HEK293 (cell line): ENCODE data around the gene PIM1.

Source experiments
- CTCF ChIA-PET: fragments of 350-600 bp; formaldehyde crosslinking; extraction: SDS; loops from one replicate; lab custom pipeline; 2021; ENCODE audit warnings: antibody characterized with exemption; lab: Yijun Ruan, JAX
- POLR2A ChIA-PET: fragments of 300-600 bp; formaldehyde crosslinking; extraction: SDS; loops from one replicate; lab custom pipeline; 2020; ENCODE audit warnings: antibody characterized with exemption, inconsistent platforms; lab: Yijun Ruan, JAX
- H3K27ac ChIP-seq: fragments of 200-500 bp; sonication (Bioruptor generic); 2 replicates; pipeline ENCODE4 v1.5.1; 2014; ENCODE audit warnings: low read depth, low read length, control low read depth, inconsistent platforms; ENCODE audit errors: extremely low read depth
- H3K36me3 ChIP-seq, 2 experiments: fragments of 200-500 bp in 1 of 2; sonication (Bioruptor generic) in 1 of 2; 1 replicate in 1 of 2; 2 replicates in 1 of 2; pipeline ENCODE4 v1.5.1; 2014 to 2017; ENCODE audit warnings: inconsistent platforms in 2 of 2, low read length in 2 of 2; ENCODE audit not compliant: control insufficient read depth in 2 of 2, insufficient read depth in 1 of 2
- H3K4me1 ChIP-seq: fragments of 200-500 bp; sonication (Bioruptor generic); 2 replicates; pipeline ENCODE4 v1.5.1; 2014; ENCODE audit warnings: mild to moderate bottlenecking, low read length, inconsistent platforms; ENCODE audit not compliant: control insufficient read depth, insufficient read depth
- H3K4me3 ChIP-seq: 2 replicates; pipeline ENCODE4 v1.5.1; 2011; ENCODE audit warnings: low read depth, mild to moderate bottlenecking, control low read depth, low read length, moderate library complexity
- H3K9me3 ChIP-seq: fragments of 200-500 bp; sonication (Bioruptor generic); 2 replicates; pipeline ENCODE4 v1.5.1; 2014; ENCODE audit warnings: low read depth, low read length, inconsistent platforms; ENCODE audit not compliant: control insufficient read depth, insufficient read depth
- BCL11A ChIP-seq: fragments of 450-650 bp; formaldehyde crosslinking; IDR thresholded peaks from 2 replicates; pipeline ENCODE4 v1.5.1; 2016; ENCODE audit warnings: low read depth, missing biosample characterization, missing genetic modification characterization
- CTCF ChIP-seq: fragments of 450-650 bp; formaldehyde crosslinking; IDR thresholded peaks from 2 replicates; pipeline ENCODE4 v1.5.1; 2016; ENCODE audit warnings: missing biosample characterization, missing genetic modification characterization
- GLIS1 ChIP-seq: fragments of 450-650 bp; formaldehyde crosslinking; IDR thresholded peaks from 2 replicates; pipeline ENCODE4 v1.5.1; 2016; ENCODE audit warnings: missing biosample characterization, missing genetic modification characterization
- KLF8 ChIP-seq: fragments of 450-650 bp; formaldehyde crosslinking; IDR thresholded peaks from 2 replicates; pipeline ENCODE4 v1.5.1; 2016; ENCODE audit warnings: missing biosample characterization, missing genetic modification characterization
- MEIS1 ChIP-seq: sonication (generic); formaldehyde crosslinking; IDR thresholded peaks from 2 replicates; pipeline ENCODE4 v1.8.1; 2022; ENCODE audit warnings: missing genetic modification reagents, mild to moderate bottlenecking, borderline replicate concordance
- MZF1 ChIP-seq: fragments of 450-650 bp; formaldehyde crosslinking; IDR thresholded peaks from 2 replicates; pipeline ENCODE4 v1.5.1; 2017; ENCODE audit warnings: missing biosample characterization, missing genetic modification characterization, borderline replicate concordance
- OSR2 ChIP-seq: fragments of 450-650 bp; formaldehyde crosslinking; IDR thresholded peaks from 2 replicates; pipeline ENCODE4 v1.5.1; 2016; ENCODE audit warnings: missing biosample characterization, missing genetic modification characterization
- PATZ1 ChIP-seq: fragments of 450-650 bp; formaldehyde crosslinking; IDR thresholded peaks from 2 replicates; pipeline ENCODE4 v1.5.1; 2016; ENCODE audit warnings: missing biosample characterization, missing genetic modification characterization
- PRDM1 ChIP-seq: fragments of 450-650 bp; formaldehyde crosslinking; IDR thresholded peaks from 2 replicates; pipeline ENCODE4; 2016; ENCODE audit warnings: missing biosample characterization, missing genetic modification characterization
- PRDM6 ChIP-seq: fragments of 450-650 bp; formaldehyde crosslinking; IDR thresholded peaks from 2 replicates; pipeline ENCODE4 v1.5.1; 2017; ENCODE audit warnings: missing biosample characterization, missing genetic modification characterization
- SP7 ChIP-seq: fragments of 450-650 bp; formaldehyde crosslinking; IDR thresholded peaks from 2 replicates; pipeline ENCODE4 v1.5.1; 2016; ENCODE audit warnings: missing biosample characterization, missing genetic modification characterization
- TSHZ1 ChIP-seq: fragments of 450-650 bp; formaldehyde crosslinking; IDR thresholded peaks from 2 replicates; pipeline ENCODE4 v1.5.1; 2016; ENCODE audit warnings: missing biosample characterization, missing genetic modification characterization, borderline replicate concordance
- ZEB2 ChIP-seq: fragments of 450-650 bp; formaldehyde crosslinking; IDR thresholded peaks from 2 replicates; pipeline ENCODE4 v1.5.1; 2016; ENCODE audit warnings: missing biosample characterization, missing genetic modification characterization
- ZFHX2 ChIP-seq: fragments of 450-650 bp; formaldehyde crosslinking; conservative IDR thresholded peaks from 2 replicates; pipeline ENCODE4 v1.5.1; 2016; ENCODE audit warnings: missing biosample characterization, missing genetic modification characterization
- ZNF114 ChIP-seq: fragments of 450-650 bp; formaldehyde crosslinking; IDR thresholded peaks from 2 replicates; pipeline ENCODE4 v1.5.0; 2017; ENCODE audit warnings: missing biosample characterization, missing genetic modification characterization
- ZNF266 ChIP-seq: fragments of 450-650 bp; formaldehyde crosslinking; IDR thresholded peaks from 2 replicates; pipeline ENCODE4 v1.5.1; 2016; ENCODE audit warnings: missing biosample characterization, missing genetic modification characterization, low read depth
- ZNF366 ChIP-seq: fragments of 450-650 bp; formaldehyde crosslinking; conservative IDR thresholded peaks from 2 replicates; pipeline ENCODE4 v1.5.1; 2016; ENCODE audit warnings: missing biosample characterization, missing genetic modification characterization
- ZNF600 ChIP-seq: fragments of 450-650 bp; formaldehyde crosslinking; IDR thresholded peaks from 2 replicates; pipeline ENCODE4 v1.5.1; 2016; ENCODE audit warnings: missing biosample characterization, missing genetic modification characterization
- ZNF639 ChIP-seq: fragments of 450-650 bp; formaldehyde crosslinking; IDR thresholded peaks from 2 replicates; pipeline ENCODE4 v1.5.1; 2016; ENCODE audit warnings: missing biosample characterization, missing genetic modification characterization
- ZNF791 ChIP-seq: fragments of 450-650 bp; formaldehyde crosslinking; IDR thresholded peaks from 2 replicates; pipeline ENCODE4 v1.5.1; 2016; ENCODE audit warnings: missing biosample characterization, missing genetic modification characterization
- ZNF792 ChIP-seq: fragments of 450-650 bp; formaldehyde crosslinking; IDR thresholded peaks from 2 replicates; pipeline ENCODE4 v1.5.1; 2016; ENCODE audit warnings: missing biosample characterization, missing genetic modification characterization

PIM1 gene

GRCh38 chr6:37160922-37161778, 8.8 kb upstream of the PIM1 start:
- TF ChIP-seq PRDM6 (tag by site-specific recombination) (peak; percentile 83), PATZ1 (tag by site-specific recombination) (no peak), MEIS1 (no peak), ZNF114 (tag by site-specific recombination) (no peak), SP7 (tag by site-specific recombination) (peak; percentile 25; the same call in 1 of the 2 replicates), TSHZ1 (no peak), ZNF639 (tag by site-specific recombination) (no peak), ZNF600 (tag by site-specific recombination) (0 out of 2 replicates have a peak, but pooled peaks have one; percentile 16), GLIS1 (tag by site-specific recombination) (no peak), OSR2 (tag by site-specific recombination) (0 out of 2 replicates have a peak, but pooled peaks have one; percentile 53), ZNF266 (tag by site-specific recombination) (no peak), CTCF (tag by site-specific recombination) (no peak), PRDM1 (tag by site-specific recombination) (peak; percentile 23; the same call in 1 of the 2 replicates), ZNF791 (tag by site-specific recombination) (no peak), MZF1 (tag by site-specific recombination) (peak; percentile 14; the same call in 1 of the 2 replicates), BCL11A (tag by site-specific recombination) (no peak), KLF8 (no peak), ZNF366 (tag by site-specific recombination) (no peak), ZEB2 (tag by site-specific recombination) (0 out of 2 replicates have a peak, but pooled peaks have one; percentile 33), ZFHX2 (peak; percentile 48), ZNF792 (no peak)
- no peak overlapping the region for H3K4me3 ChIP-seq
- 0 out of 2 replicates have a peak, but pooled peaks cover 2% of the 10 kb centered on the region for H3K4me1 ChIP-seq
- no peaks in the 10 kb centered on the region for H3K9me3 ChIP-seq
- CTCF ChIA-PET = interaction anchor here (0.5 to 1.6 kb wide), 14 partner anchors 9 to 143 kb away, joined by 3 to 8 read pairs (median 3); partner anchors contain the start of gene PIM1
- POLR2A ChIA-PET = interaction anchor here (0.5 to 1.3 kb wide), 7 partner anchors 9 to 398 kb away, joined by 3 to 10 read pairs (median 5); partner anchors contain the start of gene PIM1
- H3K36me3 ChIP-seq = no peaks in the 10 kb centered on the region
- H3K27ac ChIP-seq = no peak overlapping the region
